ENCODE results near the gene RGL3.

- TF ChIP-seq NFIC (IDR thresholded peaks at IDR 0.05; ENCODE audit: borderline replicate concordance): no peak
- no peak for TF ChIP-seq CTCF (IDR thresholded peaks at IDR 0.05)
- no peak for TF ChIP-seq POLR2AphosphoS5 (IDR thresholded peaks at IDR 0.05; ENCODE audit: low read depth, low read length)
- no peak for TF ChIP-seq MAX (IDR thresholded peaks at IDR 0.05; ENCODE audit: low read depth)
- TF ChIP-seq RCOR1 (IDR thresholded peaks at IDR 0.05; ENCODE audit: low read length): no peak
- no peak for TF ChIP-seq CHD2 (IDR thresholded peaks at IDR 0.05; ENCODE audit: low read length, partially characterized antibody)
- TF ChIP-seq SMC3 (IDR thresholded peaks at IDR 0.05; ENCODE audit: low read depth, low read length): no peak
Measured at GRCh38 chr19:11408591-11408990, 10.5 kb downstream of the RGL3 start.
